Measurements from ENCODE around the gene NTM. TPM values are rescaled to one million over a fixed set of nuclear protein-coding genes. Genes with fewer than 3 reads are reported as not detected.

The NTM gene
- total and polyA plus RNA-seq, 2 donors from 2014 or later = 0.92 to 10.3 TPM

DNA sequence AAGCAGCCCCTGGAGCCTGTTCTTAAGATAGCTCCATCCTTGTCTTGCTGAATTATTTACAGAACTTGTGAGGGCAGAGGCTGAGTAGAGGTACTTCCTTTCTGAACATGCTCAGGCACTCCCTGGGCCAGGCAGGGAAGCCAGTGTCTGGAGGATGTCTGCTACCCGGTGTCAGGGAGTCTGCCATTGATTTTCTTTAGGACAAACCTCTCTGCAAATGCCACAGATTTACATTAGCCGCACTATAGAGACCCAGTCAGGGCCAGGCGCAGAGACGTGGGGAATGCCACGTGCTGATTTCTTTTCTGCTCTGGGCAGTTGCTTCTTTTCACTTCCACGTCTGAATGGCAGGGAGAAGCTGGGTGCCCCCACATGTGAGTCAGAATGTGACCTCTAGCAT lies 585.5 kb downstream of the NTM start:
- Histone ChIP-seq H3K27me3 (ENCODE audit: control insufficient read depth, insufficient read depth, low read length) (no peaks in the 10 kb centered on the region), H3K4me1 (ENCODE audit: control insufficient read depth in 2 of 3, insufficient read depth in 2 of 3, low read depth in 1 of 3, low read length in 3 of 3) (no peaks in the 10 kb centered on the region), H3K9ac (ENCODE audit: low read length in 3 of 3) (no peak overlapping the region), H3K4me3 (ENCODE audit: low read length in 3 of 3) (no peak overlapping the region), H3K9me3 (ENCODE audit: control insufficient read depth in 2 of 3, insufficient read depth in 1 of 3, low read length in 3 of 3) (no peaks in the 10 kb centered on the region), H3K27ac (ENCODE audit: low read depth in 2 of 2, low read length in 2 of 2) (no peak overlapping the region), H3K36me3 (ENCODE audit: control insufficient read depth in 2 of 3, insufficient read depth in 3 of 3, low read length in 3 of 3) (no peaks in the 10 kb centered on the region)
- DNase-seq = no peak
- intact Hi-C loops (cut with DNase I) = no loop called here
- TF ChIP-seq, protein P1, sequence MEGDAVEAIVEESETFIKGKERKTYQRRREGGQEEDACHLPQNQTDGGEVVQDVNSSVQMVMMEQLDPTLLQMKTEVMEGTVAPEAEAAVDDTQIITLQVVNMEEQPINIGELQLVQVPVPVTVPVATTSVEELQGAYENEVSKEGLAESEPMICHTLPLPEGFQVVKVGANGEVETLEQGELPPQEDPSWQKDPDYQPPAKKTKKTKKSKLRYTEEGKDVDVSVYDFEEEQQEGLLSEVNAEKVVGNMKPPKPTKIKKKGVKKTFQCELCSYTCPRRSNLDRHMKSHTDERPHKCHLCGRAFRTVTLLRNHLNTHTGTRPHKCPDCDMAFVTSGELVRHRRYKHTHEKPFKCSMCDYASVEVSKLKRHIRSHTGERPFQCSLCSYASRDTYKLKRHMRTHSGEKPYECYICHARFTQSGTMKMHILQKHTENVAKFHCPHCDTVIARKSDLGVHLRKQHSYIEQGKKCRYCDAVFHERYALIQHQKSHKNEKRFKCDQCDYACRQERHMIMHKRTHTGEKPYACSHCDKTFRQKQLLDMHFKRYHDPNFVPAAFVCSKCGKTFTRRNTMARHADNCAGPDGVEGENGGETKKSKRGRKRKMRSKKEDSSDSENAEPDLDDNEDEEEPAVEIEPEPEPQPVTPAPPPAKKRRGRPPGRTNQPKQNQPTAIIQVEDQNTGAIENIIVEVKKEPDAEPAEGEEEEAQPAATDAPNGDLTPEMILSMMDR (IDR thresholded peaks at IDR 0.05; ENCODE audit: borderline replicate concordance, extremely low read depth, insufficient read depth) = no peak
- FAIRE-seq = no peak

DNA sequence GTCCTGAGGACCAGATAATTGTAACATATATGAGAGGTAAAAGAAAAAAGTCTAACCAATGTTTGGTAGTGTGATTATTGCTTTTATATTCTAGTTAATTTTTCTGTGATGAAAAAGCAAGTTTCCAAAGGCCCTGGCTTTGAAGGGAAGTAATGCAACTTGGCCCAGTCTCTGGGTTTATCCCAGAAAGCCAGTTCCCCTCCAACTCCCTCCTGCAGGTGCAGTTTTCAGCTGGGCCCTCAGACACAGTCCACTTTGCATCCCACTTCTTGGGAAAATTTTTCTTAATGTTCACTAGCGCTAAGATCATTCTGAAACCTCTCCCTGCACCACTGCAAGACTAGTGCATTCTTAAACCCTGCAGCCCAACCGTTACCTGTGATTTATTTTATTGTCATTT lies 586.8 kb downstream of the NTM start:
- no peaks in the 10 kb centered on the region for H3K27me3 ChIP-seq (ENCODE audit: control insufficient read depth, insufficient read depth, low read length)
- H3K36me3 ChIP-seq (ENCODE audit: control insufficient read depth in 2 of 3, insufficient read depth in 3 of 3, low read length in 3 of 3) = no peaks in the 10 kb centered on the region
- no peak for FAIRE-seq
- H3K4me3 ChIP-seq (ENCODE audit: low read length in 3 of 3) = no peak overlapping the region
- no peak overlapping the region for H3K27ac ChIP-seq (ENCODE audit: low read depth in 2 of 2, low read length in 2 of 2)
- no peaks in the 10 kb centered on the region for H3K4me1 ChIP-seq (ENCODE audit: control insufficient read depth in 2 of 3, insufficient read depth in 2 of 3, low read depth in 1 of 3, low read length in 3 of 3)
- DNase-seq = no peak
- intact Hi-C loops (cut with DNase I) = no loop called here
- no peaks in the 10 kb centered on the region for H3K9me3 ChIP-seq (ENCODE audit: control insufficient read depth in 2 of 3, insufficient read depth in 1 of 3, low read length in 3 of 3)
- TF ChIP-seq, protein P1 (IDR thresholded peaks at IDR 0.05; ENCODE audit: borderline replicate concordance, extremely low read depth, insufficient read depth) = no peak
- no peak overlapping the region for H3K9ac ChIP-seq (ENCODE audit: low read length in 3 of 3)

DNA sequence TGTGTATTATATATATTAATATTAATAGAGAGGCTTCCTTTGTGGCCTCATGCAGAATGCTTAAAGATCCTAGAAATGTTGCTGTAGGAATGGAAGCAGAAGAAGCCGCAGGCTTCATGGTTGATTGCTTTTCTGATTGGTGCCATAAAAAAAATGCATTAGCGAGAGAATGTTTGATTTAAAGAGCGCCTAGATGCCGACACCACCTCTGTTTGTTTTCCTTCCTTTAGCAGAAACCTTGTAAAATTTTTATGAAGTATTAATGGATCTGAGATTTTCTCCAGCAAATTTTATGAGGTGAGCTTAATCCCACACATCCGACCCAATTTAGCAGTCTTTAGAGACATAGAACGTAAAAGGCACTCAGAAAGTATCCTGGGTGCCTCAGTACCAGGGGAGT lies 587.5 kb downstream of the NTM start:
- intact Hi-C loops (cut with DNase I) = no loop called here
- Histone ChIP-seq H3K4me1 (ENCODE audit: control insufficient read depth in 2 of 3, insufficient read depth in 2 of 3, low read depth in 1 of 3, low read length in 3 of 3) (no peaks in the 10 kb centered on the region), H3K4me3 (ENCODE audit: low read length in 3 of 3) (no peak overlapping the region), H3K36me3 (ENCODE audit: control insufficient read depth in 2 of 3, insufficient read depth in 3 of 3, low read length in 3 of 3) (no peaks in the 10 kb centered on the region), H3K9ac (ENCODE audit: low read length in 3 of 3) (no peak overlapping the region), H3K27me3 (ENCODE audit: control insufficient read depth, insufficient read depth, low read length) (no peaks in the 10 kb centered on the region), H3K27ac (ENCODE audit: low read depth in 2 of 2, low read length in 2 of 2) (no peak overlapping the region), H3K9me3 (ENCODE audit: control insufficient read depth in 2 of 3, insufficient read depth in 1 of 3, low read length in 3 of 3) (no peaks in the 10 kb centered on the region)
- FAIRE-seq (no peak), DNase-seq (no peak)
- TF ChIP-seq, protein P1 (IDR thresholded peaks at IDR 0.05; ENCODE audit: borderline replicate concordance, extremely low read depth, insufficient read depth) = no peak

DNA sequence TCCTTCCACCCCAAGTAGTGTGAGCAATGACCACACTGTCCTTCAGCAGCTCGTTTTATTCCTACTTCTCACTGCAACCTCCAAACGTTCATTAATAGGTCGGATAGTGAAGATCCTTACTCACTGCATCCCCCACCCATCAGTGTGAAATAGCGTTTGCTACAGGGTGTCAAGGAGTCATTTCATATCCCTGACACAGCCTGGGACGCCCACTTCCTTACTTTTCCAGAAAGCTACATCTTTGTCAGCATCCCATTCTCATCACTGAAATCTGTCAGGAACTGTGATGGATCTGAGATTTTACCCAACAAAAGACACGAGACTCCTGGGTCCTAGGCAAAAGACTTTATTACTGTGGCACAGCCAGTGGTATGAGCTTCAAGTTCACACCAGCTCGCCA lies 592.4 kb downstream of the NTM start:
- H3K9me3 ChIP-seq (ENCODE audit: control insufficient read depth in 2 of 3, insufficient read depth in 1 of 3, low read length in 3 of 3) = no peaks in the 10 kb centered on the region
- H3K4me3 ChIP-seq (ENCODE audit: low read length in 3 of 3) = no peak overlapping the region
- FAIRE-seq = no peak
- DNase-seq = no peak
- intact Hi-C loops (cut with DNase I) = no loop called here
- no peak overlapping the region for H3K9ac ChIP-seq (ENCODE audit: low read length in 3 of 3)
- TF ChIP-seq, protein P1 (IDR thresholded peaks at IDR 0.05; ENCODE audit: borderline replicate concordance, extremely low read depth, insufficient read depth) = no peak
- H3K4me1 ChIP-seq (ENCODE audit: control insufficient read depth in 2 of 3, insufficient read depth in 2 of 3, low read depth in 1 of 3, low read length in 3 of 3) = no peaks in the 10 kb centered on the region
- H3K27me3 ChIP-seq (ENCODE audit: control insufficient read depth, insufficient read depth, low read length) = no peaks in the 10 kb centered on the region
- no peak overlapping the region for H3K27ac ChIP-seq (ENCODE audit: low read depth in 2 of 2, low read length in 2 of 2)
- H3K36me3 ChIP-seq (ENCODE audit: control insufficient read depth in 2 of 3, insufficient read depth in 3 of 3, low read length in 3 of 3) = no peaks in the 10 kb centered on the region
